ENCODE results near the gene GMDS.

The GMDS gene

DNA sequence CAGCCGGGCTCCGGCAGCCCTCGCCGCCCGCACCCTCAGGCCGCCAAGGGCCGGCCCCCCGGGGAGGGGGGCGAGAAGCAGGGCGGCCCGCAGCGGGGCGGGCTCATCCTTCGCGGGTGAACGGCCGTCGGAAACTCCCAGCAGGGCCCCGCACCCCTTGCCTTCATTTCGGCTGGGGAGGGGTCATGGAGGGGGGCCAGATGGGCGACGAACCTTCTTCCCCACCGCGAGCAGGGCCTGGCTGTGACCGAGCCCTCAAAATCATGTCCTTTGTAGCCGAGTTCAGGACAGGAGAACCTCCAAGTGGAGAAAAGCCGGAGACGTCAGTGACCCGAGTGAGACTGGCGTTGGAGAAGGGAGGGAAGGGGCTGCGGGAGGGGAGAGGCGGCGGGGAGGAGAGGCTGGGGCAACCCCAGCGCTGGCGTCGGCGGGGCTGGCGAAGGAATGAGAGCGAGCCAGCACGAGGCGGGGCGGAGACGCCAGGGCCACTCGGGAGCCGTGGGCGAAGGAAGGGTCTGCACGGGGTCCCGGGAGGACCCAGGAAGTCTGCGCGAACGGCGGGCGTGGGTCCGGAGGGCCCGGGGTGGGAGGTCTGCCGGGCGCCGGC lies 636.3 kb downstream of the GMDS start:
- Histone ChIP-seq H3K36me3 (ENCODE audit: insufficient read depth) (no peaks in the 10 kb centered on the region), H2AFZ (ENCODE audit: low read depth) (peak overlapping the region; percentile 84), H4K20me1 (ENCODE audit: insufficient read depth) (no peaks in the 10 kb centered on the region), H3K27ac (peak overlapping the region; percentile 57), H3K79me2 (ENCODE audit: insufficient read depth, low read depth) (no peaks in the 10 kb centered on the region), H3K9ac (peak overlapping the region; percentile 80), H3K4me3 (IDR thresholded peaks at IDR 0.05; ENCODE audit: insufficient read depth, low read depth, low read length) (no peak overlapping the region), H3K27me3 (ENCODE audit: insufficient read depth, low read depth) (peaks cover 18% of the 10 kb centered on the region), H3K4me1 (ENCODE audit: low read depth, poor library complexity, severe bottlenecking) (peaks cover 1% of the 10 kb centered on the region), H3K4me2 (peak overlapping the region; percentile 49)
- TF ChIP-seq, protein P1, sequence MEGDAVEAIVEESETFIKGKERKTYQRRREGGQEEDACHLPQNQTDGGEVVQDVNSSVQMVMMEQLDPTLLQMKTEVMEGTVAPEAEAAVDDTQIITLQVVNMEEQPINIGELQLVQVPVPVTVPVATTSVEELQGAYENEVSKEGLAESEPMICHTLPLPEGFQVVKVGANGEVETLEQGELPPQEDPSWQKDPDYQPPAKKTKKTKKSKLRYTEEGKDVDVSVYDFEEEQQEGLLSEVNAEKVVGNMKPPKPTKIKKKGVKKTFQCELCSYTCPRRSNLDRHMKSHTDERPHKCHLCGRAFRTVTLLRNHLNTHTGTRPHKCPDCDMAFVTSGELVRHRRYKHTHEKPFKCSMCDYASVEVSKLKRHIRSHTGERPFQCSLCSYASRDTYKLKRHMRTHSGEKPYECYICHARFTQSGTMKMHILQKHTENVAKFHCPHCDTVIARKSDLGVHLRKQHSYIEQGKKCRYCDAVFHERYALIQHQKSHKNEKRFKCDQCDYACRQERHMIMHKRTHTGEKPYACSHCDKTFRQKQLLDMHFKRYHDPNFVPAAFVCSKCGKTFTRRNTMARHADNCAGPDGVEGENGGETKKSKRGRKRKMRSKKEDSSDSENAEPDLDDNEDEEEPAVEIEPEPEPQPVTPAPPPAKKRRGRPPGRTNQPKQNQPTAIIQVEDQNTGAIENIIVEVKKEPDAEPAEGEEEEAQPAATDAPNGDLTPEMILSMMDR (conservative IDR thresholded peaks at IDR 0.05; ENCODE audit: low read depth, low read length), result no peak

DNA sequence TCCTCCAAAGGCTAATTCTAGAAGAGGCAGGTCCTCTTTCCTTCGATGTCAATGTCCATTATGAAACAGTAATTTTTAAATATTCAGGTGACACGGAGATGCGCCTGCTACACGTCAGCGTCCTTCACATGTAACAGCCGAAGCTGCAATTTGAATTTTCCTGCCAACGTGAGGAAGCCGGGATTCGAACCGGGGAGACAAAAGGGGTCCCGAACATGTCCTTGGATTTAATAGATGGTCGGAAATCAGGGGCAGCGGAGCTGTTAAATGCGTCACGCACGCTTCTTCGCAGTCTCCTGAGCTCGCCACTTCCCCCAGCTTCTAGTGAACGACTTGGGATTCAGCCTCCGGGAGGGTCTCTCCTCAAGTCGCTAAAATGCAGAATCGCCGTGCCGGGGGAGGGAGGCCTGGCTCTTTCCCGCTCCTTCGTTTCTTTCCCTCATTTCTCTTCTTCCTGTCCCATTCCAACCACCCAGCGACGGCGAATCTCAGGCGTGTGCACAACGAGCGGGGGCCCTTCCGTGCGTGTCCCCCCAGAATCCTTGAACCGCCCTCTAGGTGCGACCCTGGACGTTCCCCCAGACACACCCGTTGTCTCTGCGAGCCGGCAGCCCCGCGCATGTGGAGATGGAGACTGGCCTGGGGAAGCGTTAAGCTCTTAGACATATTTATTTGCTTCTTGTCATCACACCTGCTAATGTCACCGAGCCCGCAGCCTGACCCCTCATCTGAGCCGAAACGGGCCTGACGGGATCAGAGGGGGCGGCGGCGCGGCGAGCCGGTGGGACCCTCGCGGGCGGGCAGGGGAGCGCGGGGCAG lies 637.0 kb downstream of the GMDS start:
- H3K36me3 ChIP-seq (ENCODE audit: insufficient read depth), result no peaks in the 10 kb centered on the region
- TF ChIP-seq, protein P1 (conservative IDR thresholded peaks at IDR 0.05; ENCODE audit: low read depth, low read length), result no peak
- peaks cover 18% of the 10 kb centered on the region for H3K27me3 ChIP-seq (ENCODE audit: insufficient read depth, low read depth)
- peak overlapping the region; percentile 84 for H2AFZ ChIP-seq (ENCODE audit: low read depth)
- H3K4me1 ChIP-seq (ENCODE audit: low read depth, poor library complexity, severe bottlenecking), result peaks cover 3% of the 10 kb centered on the region
- peak overlapping the region; percentile 80; the same call in 1 of the 2 replicates for H3K9ac ChIP-seq
- no peak overlapping the region for H3K4me3 ChIP-seq (IDR thresholded peaks at IDR 0.05; ENCODE audit: insufficient read depth, low read depth, low read length)
- peak overlapping the region; percentile 51; the same call in 1 of the 2 replicates for H3K4me2 ChIP-seq
- no peaks in the 10 kb centered on the region for H3K79me2 ChIP-seq (ENCODE audit: insufficient read depth, low read depth)
- H3K27ac ChIP-seq, result no peak overlapping the region
- no peaks in the 10 kb centered on the region for H4K20me1 ChIP-seq (ENCODE audit: insufficient read depth)

- no peak overlapping the region for H2AFZ ChIP-seq (ENCODE audit: low read depth)
- H3K4me2 ChIP-seq, result no peak overlapping the region; the same call in 1 of the 2 replicates
- H4K20me1 ChIP-seq (ENCODE audit: insufficient read depth), result no peaks in the 10 kb centered on the region
- TF ChIP-seq, protein P1 (conservative IDR thresholded peaks at IDR 0.05; ENCODE audit: low read depth, low read length), result no peak
- no peaks in the 10 kb centered on the region for H3K79me2 ChIP-seq (ENCODE audit: insufficient read depth, low read depth)
- no peak overlapping the region for H3K9ac ChIP-seq
- peaks cover 3% of the 10 kb centered on the region for H3K4me1 ChIP-seq (ENCODE audit: low read depth, poor library complexity, severe bottlenecking)
- no peak overlapping the region for H3K27ac ChIP-seq
- peaks cover 18% of the 10 kb centered on the region for H3K27me3 ChIP-seq (ENCODE audit: insufficient read depth, low read depth)
- H3K4me3 ChIP-seq (IDR thresholded peaks at IDR 0.05; ENCODE audit: insufficient read depth, low read depth, low read length), result no peak overlapping the region
- no peaks in the 10 kb centered on the region for H3K36me3 ChIP-seq (ENCODE audit: insufficient read depth)
Measured at GRCh38 chr6:1607516-1608221, 637.7 kb downstream of the GMDS start.

GRCh38 chr6:1606780-1607515 lies 638.5 kb downstream of the GMDS start:
- no peak overlapping the region for H3K4me3 ChIP-seq (IDR thresholded peaks at IDR 0.05; ENCODE audit: insufficient read depth, low read depth, low read length)

More at GRCh38 chr6:1606780-1607515, 638.5 kb downstream of the GMDS start:
- Histone ChIP-seq H4K20me1 (ENCODE audit: insufficient read depth) (no peaks in the 10 kb centered on the region), H3K4me1 (ENCODE audit: low read depth, poor library complexity, severe bottlenecking) (peaks cover 3% of the 10 kb centered on the region), H3K27me3 (ENCODE audit: insufficient read depth, low read depth) (peaks cover 18% of the 10 kb centered on the region), H3K36me3 (ENCODE audit: insufficient read depth) (no peaks in the 10 kb centered on the region), H3K27ac (no peak overlapping the region), H3K79me2 (ENCODE audit: insufficient read depth, low read depth) (no peaks in the 10 kb centered on the region), H2AFZ (ENCODE audit: low read depth) (no peak overlapping the region), H3K9ac (no peak overlapping the region), H3K4me2 (no peak overlapping the region; the same call in 1 of the 2 replicates)
- TF ChIP-seq, protein P1 (conservative IDR thresholded peaks at IDR 0.05; ENCODE audit: low read depth, low read length), result no peak

All from KMS-11 (cell line).